Colonic mucosa (tissue), 4 donors: ENCODE data around the gene SCAF11. TPM values are rescaled to one million over a fixed set of nuclear protein-coding genes. Genes with fewer than 3 reads are reported as not detected.

ENCODE experiments used
- DNase-seq: peaks from one replicate; pipeline ENCODE4 v3.0.0-alpha.2; 2020
- H3K27ac ChIP-seq: fragments of 200-600 bp; one replicate; pipeline ENCODE4 v1.8.0; 2021
- H3K27me3 ChIP-seq: fragments of 200-600 bp; one replicate; pipeline ENCODE4 v1.8.0; 2021
- H3K36me3 ChIP-seq: fragments of 200-600 bp; one replicate; pipeline ENCODE4 v1.8.0; 2021
- H3K4me1 ChIP-seq: fragments of 200-600 bp; one replicate; pipeline ENCODE4 v1.8.0; 2021; ENCODE audit warnings: mild to moderate bottlenecking
- H3K4me3 ChIP-seq: fragments of 200-600 bp; one replicate; pipeline ENCODE4 v1.8.0; 2021
- H3K9ac ChIP-seq, 2 donors: one replicate each; pipeline ENCODE4 v1.7.0; 2013; ENCODE audit warnings: control low read depth in 2 of 2, low read depth in 2 of 2, low read length in 2 of 2
- H3K9me3 ChIP-seq: fragments of 200-600 bp; one replicate; pipeline ENCODE4 v1.8.0; 2021
- CTCF ChIP-seq: fragments of 200-600 bp; IDR thresholded peaks from one replicate; pipeline ENCODE4 v1.8.0; 2022; ENCODE audit warnings: antibody characterized with exemption, mild to moderate bottlenecking
- intact Hi-C: fragments of 100-400 bp; cut with DNase I; formaldehyde crosslinking; loops from one replicate; pipeline ENCODE4 v1.14.1; 2022
- total RNA-seq, 2 donors: library from RNA; stranded (reverse); fragmentation: NEBNext Ultra II Directional in 1 of 2; extraction: Animal tissue kit (Norgen Biotek cat#: 25700) in 1 of 2; gene quantifications; one replicate each; pipeline ENCODE4 v1.2.1, GENCODE V29; 2021
- donor health status: healthy.
- donor health status: DM: no; HTN: no; CAD: no.
- donor health status: DM: no; HTN: no; CAD: no.

The SCAF11 gene
- total RNA-seq, 2 donors from 2014 or later = 84.8 to 105 TPM

GRCh38 chr12:45975506-45975905 is 14.9 kb downstream of the SCAF11 start:
- Histone ChIP-seq H3K27me3 (no peaks in the 10 kb centered on the region), H3K9ac (no peak overlapping the region), H3K9me3 (no peaks in the 10 kb centered on the region), H3K4me1 (no peaks in the 10 kb centered on the region), H3K27ac (no peak overlapping the region), H3K36me3 (no peaks in the 10 kb centered on the region), H3K4me3 (no peak overlapping the region)
- intact Hi-C loops = no loop called here
- TF ChIP-seq CTCF = no peak
- no peak for DNase-seq

- Histone ChIP-seq H3K27me3 (no peaks in the 10 kb centered on the region), H3K4me1 (no peaks in the 10 kb centered on the region), H3K9me3 (no peaks in the 10 kb centered on the region), H3K4me3 (no peak overlapping the region), H3K9ac (no peak overlapping the region), H3K36me3 (no peaks in the 10 kb centered on the region), H3K27ac (no peak overlapping the region)
- TF ChIP-seq CTCF = no peak
- no peak for DNase-seq
- intact Hi-C loops = no loop called here
Measured at GRCh38 chr12:45974883-45975282, 15.5 kb downstream of the SCAF11 start.

- H3K27ac ChIP-seq = no peak overlapping the region
- H3K9ac ChIP-seq = no peak overlapping the region
- no peaks in the 10 kb centered on the region for H3K9me3 ChIP-seq
- H3K4me3 ChIP-seq = no peak overlapping the region
- no peak for DNase-seq
- H3K36me3 ChIP-seq = no peaks in the 10 kb centered on the region
- intact Hi-C loops = no loop called here
- no peaks in the 10 kb centered on the region for H3K27me3 ChIP-seq
- TF ChIP-seq CTCF = no peak
- H3K4me1 ChIP-seq = no peaks in the 10 kb centered on the region
Measured at GRCh38 chr12:45974171-45974719, 16.1 kb downstream of the SCAF11 start.

- no peaks in the 10 kb centered on the region for H3K27me3 ChIP-seq
- H3K9me3 ChIP-seq = no peaks in the 10 kb centered on the region
- no peak overlapping the region for H3K4me3 ChIP-seq
- H3K27ac ChIP-seq = no peak overlapping the region
- DNase-seq = no peak
- H3K36me3 ChIP-seq = no peaks in the 10 kb centered on the region
- no peak overlapping the region for H3K9ac ChIP-seq
- H3K4me1 ChIP-seq = no peaks in the 10 kb centered on the region
- intact Hi-C loops = no loop called here
- no peak for TF ChIP-seq CTCF
Measured at GRCh38 chr12:45973526-45973925, 16.8 kb downstream of the SCAF11 start.

GRCh38 chr12:45970391-45970790 is 20.0 kb downstream of the SCAF11 start:
- H3K27me3 ChIP-seq = no peaks in the 10 kb centered on the region
- TF ChIP-seq CTCF = no peak
- no peak overlapping the region for H3K4me3 ChIP-seq
- no peaks in the 10 kb centered on the region for H3K36me3 ChIP-seq
- H3K27ac ChIP-seq = no peak overlapping the region
- no peak overlapping the region for H3K9ac ChIP-seq
- H3K4me1 ChIP-seq = no peaks in the 10 kb centered on the region
- intact Hi-C loops = no loop called here
- DNase-seq = no peak
- H3K9me3 ChIP-seq = no peaks in the 10 kb centered on the region
